ENCODE results near the gene CLHC1.

Gene CLHC1

DNA sequence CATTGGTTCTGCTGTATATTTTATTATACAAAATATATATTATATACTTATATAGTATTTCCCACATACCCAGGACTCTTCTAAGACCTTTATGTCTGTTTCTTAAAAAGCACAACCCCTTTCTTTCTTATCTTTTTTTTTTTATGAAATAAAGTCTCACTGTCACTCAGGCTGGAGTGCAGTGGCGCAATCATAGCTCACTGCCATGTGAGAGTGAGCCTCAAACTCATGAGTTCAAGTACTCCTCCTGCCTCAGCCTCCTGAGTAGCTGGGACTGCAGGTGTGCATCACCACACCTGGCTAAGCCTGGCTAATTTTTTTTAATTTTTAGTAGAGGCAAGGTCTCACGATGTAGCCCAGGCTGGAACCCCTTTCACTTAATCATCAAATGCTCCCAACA, 72.3 kb downstream of the CLHC1 start:
- TF ChIP-seq CTCF (IDR thresholded peaks at IDR 0.05; ENCODE audit: low read length, missing control alignments) = no peak
- no peak for DNase-seq (ENCODE audit: low read depth)
- no peak overlapping the region for H3K4me3 ChIP-seq (replicated peaks; ENCODE audit: low read depth, low read length)

- no peak overlapping the region for H3K4me3 ChIP-seq (replicated peaks; ENCODE audit: low read depth, low read length)
- no peak for TF ChIP-seq CTCF (IDR thresholded peaks at IDR 0.05; ENCODE audit: low read length, missing control alignments)
- no peak for DNase-seq (ENCODE audit: low read depth)
Observed at GRCh38 chr2:55159037-55159651, 72.9 kb downstream of the CLHC1 start.

DNA sequence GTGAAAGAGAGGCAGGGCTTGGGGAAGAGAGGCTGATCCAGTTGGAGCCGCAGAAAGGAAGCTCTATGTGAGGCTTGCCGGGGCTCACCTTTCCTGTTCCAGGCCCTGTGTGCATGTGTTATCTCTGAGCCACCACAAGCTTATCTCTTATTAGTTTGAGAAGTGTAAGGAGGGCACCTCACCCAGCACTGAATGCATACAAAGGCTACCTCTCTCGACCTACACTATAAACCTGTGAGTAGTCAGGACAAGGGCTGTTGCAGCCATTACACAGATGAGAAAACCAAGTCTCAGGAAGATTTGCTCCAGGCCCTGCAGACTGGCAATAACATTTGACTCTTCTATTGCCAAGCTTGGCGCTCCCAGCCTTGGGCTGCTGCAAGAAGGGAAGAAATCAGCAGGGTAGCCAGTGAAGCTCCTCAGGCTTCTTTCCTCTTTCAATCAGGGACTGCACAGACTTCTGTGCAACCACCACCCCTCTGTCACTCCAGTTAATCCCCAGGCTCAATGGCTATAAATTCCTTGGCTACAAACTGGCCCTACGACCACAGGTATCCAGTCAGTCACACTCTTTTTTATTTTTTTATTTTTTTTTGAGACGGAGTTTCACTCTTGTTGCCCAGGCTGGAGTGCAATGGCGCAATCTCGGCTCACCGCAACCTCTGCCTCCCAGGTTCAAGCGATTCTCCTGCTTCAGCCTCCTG, 73.8 kb downstream of the CLHC1 start:
- TF ChIP-seq CTCF (IDR thresholded peaks at IDR 0.05; ENCODE audit: low read length, missing control alignments) = no peak
- no peak for DNase-seq (ENCODE audit: low read depth)
- H3K4me3 ChIP-seq (replicated peaks; ENCODE audit: low read depth, low read length) = no peak overlapping the region

GRCh38 chr2:55157474-55157884, 74.6 kb downstream of the CLHC1 start:
- no peak for DNase-seq (ENCODE audit: low read depth)
- H3K4me3 ChIP-seq (replicated peaks; ENCODE audit: low read depth, low read length) = no peak overlapping the region
- no peak for TF ChIP-seq CTCF (IDR thresholded peaks at IDR 0.05; ENCODE audit: low read length, missing control alignments)

GRCh38 chr2:55156984-55157383, 75.1 kb downstream of the CLHC1 start:
- no peak for DNase-seq (ENCODE audit: low read depth)
- no peak for TF ChIP-seq CTCF (IDR thresholded peaks at IDR 0.05; ENCODE audit: low read length, missing control alignments)
- H3K4me3 ChIP-seq (replicated peaks; ENCODE audit: low read depth, low read length) = no peak overlapping the region

- TF ChIP-seq CTCF (IDR thresholded peaks at IDR 0.05; ENCODE audit: low read length, missing control alignments) = no peak
- H3K4me3 ChIP-seq (replicated peaks; ENCODE audit: low read depth, low read length) = no peak overlapping the region
- no peak for DNase-seq (ENCODE audit: low read depth)
Observed at GRCh38 chr2:55156326-55156725, 75.8 kb downstream of the CLHC1 start.

Measured in fibroblast of pulmonary artery (primary cell).